Mesenchymal stem cell (in vitro differentiated cells and primary cell): ENCODE results near the gene GPR137C.

Experiments used
- DNase-seq: peaks from one replicate; pipeline ENCODE4 v3.0.0-alpha.2; 2013
- H2AFZ ChIP-seq: one replicate; pipeline ENCODE4 v1.6.1; 2013; ENCODE audit warnings: low read depth, mild to moderate bottlenecking, control low read depth, inconsistent platforms, low read length, moderate library complexity
- H2AK5ac ChIP-seq: 2 replicates; pipeline ENCODE4 v1.6.1; 2013; ENCODE audit warnings: low read length, moderate library complexity, mild to moderate bottlenecking, inconsistent platforms; ENCODE audit not compliant: severe bottlenecking
- H2BK120ac ChIP-seq: one replicate; pipeline ENCODE4 v1.6.1; 2013; ENCODE audit warnings: low read depth, mild to moderate bottlenecking, inconsistent platforms, low read length, moderate library complexity
- H2BK12ac ChIP-seq, 2 experiments: one replicate each; pipeline ENCODE4 v1.6.1; 2013; ENCODE audit warnings: inconsistent platforms in 2 of 2, low read length in 2 of 2, mild to moderate bottlenecking in 2 of 2, moderate library complexity in 2 of 2, control low read depth in 1 of 2
- H2BK15ac ChIP-seq: one replicate; pipeline ENCODE4 v1.6.1; 2013; ENCODE audit warnings: mild to moderate bottlenecking, low read depth, inconsistent platforms; ENCODE audit not compliant: poor library complexity, severe bottlenecking
- H2BK5ac ChIP-seq: 2 replicates; pipeline ENCODE4 v1.6.1; 2013; ENCODE audit warnings: low read depth, mild to moderate bottlenecking, low read length, control low read depth, inconsistent platforms; ENCODE audit not compliant: poor library complexity, severe bottlenecking
- H3K14ac ChIP-seq, 2 experiments: one replicate each; pipeline ENCODE4 v1.6.1; 2013; ENCODE audit warnings: inconsistent platforms in 2 of 2, low read length in 2 of 2, control low read depth in 1 of 2, mild to moderate bottlenecking in 1 of 2, moderate library complexity in 1 of 2
- H3K18ac ChIP-seq, 2 experiments: one replicate each; pipeline ENCODE4 v1.6.1; 2013; ENCODE audit warnings: inconsistent platforms in 2 of 2, low read length in 2 of 2, control low read depth in 1 of 2, low read depth in 1 of 2, mild to moderate bottlenecking in 1 of 2
- H3K23ac ChIP-seq, 2 experiments: one replicate each; pipeline ENCODE4 v1.6.1; 2013; ENCODE audit warnings: inconsistent platforms in 2 of 2, low read length in 2 of 2, mild to moderate bottlenecking in 2 of 2, moderate library complexity in 2 of 2, control low read depth in 1 of 2
- H3K27ac ChIP-seq: 2 replicates; pipeline ENCODE4 v1.5.1; 2013; ENCODE audit warnings: mild to moderate bottlenecking, moderate library complexity, low read length, control low read depth, inconsistent platforms; ENCODE audit not compliant: poor library complexity, severe bottlenecking
- H3K27me3 ChIP-seq, 2 experiments: 2 replicates each; pipeline versions ENCODE4 v1.6.1 to v1.7.0; 2013; ENCODE audit warnings: low read length in 2 of 2, mild to moderate bottlenecking in 2 of 2, moderate library complexity in 2 of 2, control low read depth in 1 of 2, inconsistent platforms in 1 of 2; ENCODE audit not compliant: control insufficient read depth in 1 of 2, insufficient read depth in 1 of 2
- H3K36me3 ChIP-seq, 2 experiments: 2 replicates each; pipeline versions ENCODE4 v1.6.1 to v1.7.0; 2013; ENCODE audit warnings: low read length in 2 of 2, control low read depth in 1 of 2, inconsistent platforms in 1 of 2, low read depth in 1 of 2, mild to moderate bottlenecking in 1 of 2; ENCODE audit not compliant: insufficient read depth in 2 of 2, control insufficient read depth in 1 of 2
- H3K4ac ChIP-seq, 2 experiments: one replicate each; pipeline ENCODE4 v1.6.1; 2013; ENCODE audit warnings: inconsistent platforms in 2 of 2, low read length in 2 of 2, mild to moderate bottlenecking in 2 of 2, moderate library complexity in 2 of 2, control low read depth in 1 of 2, low read depth in 1 of 2
- H3K4me1 ChIP-seq: 2 replicates; pipeline ENCODE4 v1.6.1; 2013; ENCODE audit warnings: low read depth, low read length, control low read depth; ENCODE audit not compliant: control insufficient read depth, insufficient read depth
- H3K4me2 ChIP-seq: 2 replicates; pipeline ENCODE4 v1.6.1; 2013; ENCODE audit warnings: low read length, mild to moderate bottlenecking, inconsistent platforms; ENCODE audit not compliant: poor library complexity, severe bottlenecking
- H3K4me3 ChIP-seq, 2 experiments: 2 replicates each; pipeline versions ENCODE4 v1.5.1 to v1.7.0; 2013; ENCODE audit warnings: low read length in 2 of 2, mild to moderate bottlenecking in 2 of 2, control low read depth in 1 of 2, low read depth in 1 of 2; ENCODE audit not compliant: insufficient read depth in 1 of 2
- H3K79me1 ChIP-seq: replicated peaks from 2 replicates; pipeline ENCODE4 v1.6.1; 2013; ENCODE audit warnings: mild to moderate bottlenecking, control low read depth, low read length, inconsistent platforms; ENCODE audit not compliant: poor library complexity, severe bottlenecking
- H3K9ac ChIP-seq: 2 replicates; pipeline ENCODE4 v1.7.0; 2013; ENCODE audit warnings: mild to moderate bottlenecking, low read length, moderate library complexity
- H3K9me3 ChIP-seq: 2 replicates; pipeline ENCODE4 v1.7.0; 2013; ENCODE audit warnings: mild to moderate bottlenecking, low read length; ENCODE audit not compliant: control insufficient read depth
- H4K8ac ChIP-seq: one replicate; pipeline ENCODE4 v1.6.1; 2013; ENCODE audit warnings: inconsistent platforms, mild to moderate bottlenecking, low read length, moderate library complexity
- H4K91ac ChIP-seq: one replicate; pipeline ENCODE4 v1.6.1; 2013; ENCODE audit warnings: mild to moderate bottlenecking, low read length, inconsistent platforms
- WGBS: methylation state at CpG from one replicate; pipeline ENCODE4 v1.1.7; 2013; ENCODE audit warnings: mixed read lengths; 5-methylcytosine and 5-hydroxymethylcytosine counted together

The GPR137C gene

GRCh38 chr14:52547027-52547426 is 5.6 kb upstream of the GPR137C start:
- DNase-seq: no peak
- no peak overlapping the region for H3K18ac ChIP-seq
- H3K4me3 ChIP-seq: no peak overlapping the region
- H2BK12ac ChIP-seq: no peak overlapping the region
- H3K23ac ChIP-seq: no peak overlapping the region
- H2BK120ac ChIP-seq: no peak overlapping the region
- no peaks in the 10 kb centered on the region for H3K36me3 ChIP-seq
- no peak overlapping the region for H3K4ac ChIP-seq
- H2AFZ ChIP-seq: no peak overlapping the region
- H2AK5ac ChIP-seq: no peak overlapping the region
- H3K27ac ChIP-seq: no peak overlapping the region
- H3K27me3 ChIP-seq: no peaks in the 10 kb centered on the region
- H2BK15ac ChIP-seq: no peak overlapping the region
- H3K4me1 ChIP-seq: peaks cover 1% of the 10 kb centered on the region
- no peak overlapping the region for H2BK5ac ChIP-seq
- no peak overlapping the region for H3K4me2 ChIP-seq
- no peak overlapping the region for H4K91ac ChIP-seq
- peaks cover 11% of the 10 kb centered on the region for H3K79me1 ChIP-seq
- 45% methylated on average over 1 of the region's 2 CpGs for WGBS
- H4K8ac ChIP-seq: no peak overlapping the region
- H3K9ac ChIP-seq: no peak overlapping the region
- no peak overlapping the region for H3K14ac ChIP-seq
- no peaks in the 10 kb centered on the region for H3K9me3 ChIP-seq

GRCh38 chr14:52547526-52547925 is 5.1 kb upstream of the GPR137C start:
- no peak for DNase-seq
- Histone ChIP-seq H3K4ac (no peak overlapping the region), H3K79me1 (peaks cover 11% of the 10 kb centered on the region), H3K9me3 (no peaks in the 10 kb centered on the region), H3K4me1 (peaks cover 1% of the 10 kb centered on the region), H3K36me3 (no peaks in the 10 kb centered on the region), H2BK15ac (no peak overlapping the region), H2AFZ (no peak overlapping the region), H2BK120ac (no peak overlapping the region), H4K8ac (no peak overlapping the region), H3K9ac (no peak overlapping the region), H2BK5ac (no peak overlapping the region), H3K4me3 (no peak overlapping the region), H3K27me3 (no peaks in the 10 kb centered on the region), H3K4me2 (no peak overlapping the region), H3K27ac (no peak overlapping the region), H3K18ac (no peak overlapping the region), H2AK5ac (no peak overlapping the region), H3K14ac (no peak overlapping the region), H4K91ac (no peak overlapping the region), H3K23ac (no peak overlapping the region), H2BK12ac (no peak overlapping the region)
- WGBS: 100% methylated on average over 3 of the region's 3 CpGs

DNA sequence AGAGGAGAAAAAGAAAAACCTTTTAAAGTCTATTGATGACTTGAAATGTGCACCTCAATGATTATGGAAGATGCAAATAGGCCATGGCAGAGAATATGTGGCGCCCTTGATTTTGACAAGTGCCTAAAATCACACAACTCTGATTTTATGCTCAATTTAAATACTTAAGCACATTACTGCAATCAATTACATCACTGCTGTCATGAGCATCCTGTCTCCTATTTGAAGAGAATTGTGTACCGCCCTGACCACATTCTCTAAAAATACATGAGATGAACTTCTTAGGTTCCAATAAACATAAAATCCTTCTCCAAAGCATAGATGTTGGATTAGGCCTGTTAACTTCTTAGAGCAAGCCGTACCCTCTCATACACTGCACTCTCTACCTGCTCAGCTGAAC is 2.0 kb upstream of the GPR137C start:
- no peak overlapping the region for H2AK5ac ChIP-seq
- DNase-seq: no peak
- H3K23ac ChIP-seq: no peak overlapping the region
- peak overlapping the region; percentile 30 for H4K8ac ChIP-seq
- no peak overlapping the region for H2BK15ac ChIP-seq
- 92% methylated on average over 3 of the region's 3 CpGs for WGBS
- H3K27ac ChIP-seq: no peak overlapping the region
- no peak overlapping the region for H3K4ac ChIP-seq
- no peak overlapping the region for H3K4me2 ChIP-seq
- no peaks in the 10 kb centered on the region for H3K27me3 ChIP-seq
- no peak overlapping the region for H3K4me3 ChIP-seq
- no peak overlapping the region for H2AFZ ChIP-seq
- H3K18ac ChIP-seq: no peak overlapping the region
- no peaks in the 10 kb centered on the region for H3K36me3 ChIP-seq
- H3K9ac ChIP-seq: no peak overlapping the region
- no peak overlapping the region for H2BK5ac ChIP-seq
- H3K4me1 ChIP-seq: peaks cover 4% of the 10 kb centered on the region
- H2BK120ac ChIP-seq: no peak overlapping the region
- no peaks in the 10 kb centered on the region for H3K9me3 ChIP-seq
- peaks cover 13% of the 10 kb centered on the region for H3K79me1 ChIP-seq
- no peak overlapping the region for H4K91ac ChIP-seq
- H3K14ac ChIP-seq: no peak overlapping the region
- H2BK12ac ChIP-seq: no peak overlapping the region

DNA sequence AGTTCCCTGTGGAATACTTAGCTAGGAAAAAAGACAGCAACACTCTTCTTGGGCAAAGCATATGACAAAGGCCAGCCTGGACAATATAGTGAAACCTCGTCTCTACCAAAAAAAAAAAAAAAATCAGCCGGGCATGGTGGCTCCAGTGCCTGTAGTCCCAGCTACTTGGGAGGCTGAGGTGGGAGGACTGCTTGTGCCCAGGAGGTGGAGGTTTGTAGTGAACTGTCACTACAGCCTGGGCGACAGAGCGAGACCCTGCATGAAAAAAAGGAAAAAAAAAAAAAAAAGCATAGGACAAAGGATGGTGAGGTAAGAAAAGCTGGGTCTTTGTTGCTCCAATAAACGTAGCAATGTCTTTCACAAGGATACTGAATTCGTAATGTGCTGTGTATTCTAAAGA is 1.4 kb upstream of the GPR137C start:
- Histone ChIP-seq H3K18ac (no peak overlapping the region), H3K23ac (no peak overlapping the region), H3K27ac (no peak overlapping the region), H3K4me1 (peaks cover 4% of the 10 kb centered on the region), H3K79me1 (peaks cover 13% of the 10 kb centered on the region), H2BK120ac (no peak overlapping the region), H3K4me2 (peak overlapping the region; percentile 5), H2AFZ (no peak overlapping the region), H3K27me3 (no peaks in the 10 kb centered on the region), H2BK5ac (no peak overlapping the region), H3K4ac (no peak overlapping the region), H2AK5ac (no peak overlapping the region), H4K91ac (no peak overlapping the region), H3K36me3 (no peaks in the 10 kb centered on the region), H4K8ac (no peak overlapping the region), H3K9me3 (no peaks in the 10 kb centered on the region), H3K14ac (no peak overlapping the region), H3K4me3 (peak overlapping the region in 1 of 2 experiments; percentile 94), H2BK12ac (no peak overlapping the region), H2BK15ac (no peak overlapping the region), H3K9ac (peak overlapping the region; percentile 87)
- no peak for DNase-seq
- 72% methylated on average over 6 of the region's 6 CpGs for WGBS
